Measurements from ENCODE around the gene TEX13C. TPM values are rescaled to one million over a fixed set of nuclear protein-coding genes. Genes with fewer than 3 reads are reported as not detected.

Gene TEX13C
- total RNA-seq = not detected

DNA sequence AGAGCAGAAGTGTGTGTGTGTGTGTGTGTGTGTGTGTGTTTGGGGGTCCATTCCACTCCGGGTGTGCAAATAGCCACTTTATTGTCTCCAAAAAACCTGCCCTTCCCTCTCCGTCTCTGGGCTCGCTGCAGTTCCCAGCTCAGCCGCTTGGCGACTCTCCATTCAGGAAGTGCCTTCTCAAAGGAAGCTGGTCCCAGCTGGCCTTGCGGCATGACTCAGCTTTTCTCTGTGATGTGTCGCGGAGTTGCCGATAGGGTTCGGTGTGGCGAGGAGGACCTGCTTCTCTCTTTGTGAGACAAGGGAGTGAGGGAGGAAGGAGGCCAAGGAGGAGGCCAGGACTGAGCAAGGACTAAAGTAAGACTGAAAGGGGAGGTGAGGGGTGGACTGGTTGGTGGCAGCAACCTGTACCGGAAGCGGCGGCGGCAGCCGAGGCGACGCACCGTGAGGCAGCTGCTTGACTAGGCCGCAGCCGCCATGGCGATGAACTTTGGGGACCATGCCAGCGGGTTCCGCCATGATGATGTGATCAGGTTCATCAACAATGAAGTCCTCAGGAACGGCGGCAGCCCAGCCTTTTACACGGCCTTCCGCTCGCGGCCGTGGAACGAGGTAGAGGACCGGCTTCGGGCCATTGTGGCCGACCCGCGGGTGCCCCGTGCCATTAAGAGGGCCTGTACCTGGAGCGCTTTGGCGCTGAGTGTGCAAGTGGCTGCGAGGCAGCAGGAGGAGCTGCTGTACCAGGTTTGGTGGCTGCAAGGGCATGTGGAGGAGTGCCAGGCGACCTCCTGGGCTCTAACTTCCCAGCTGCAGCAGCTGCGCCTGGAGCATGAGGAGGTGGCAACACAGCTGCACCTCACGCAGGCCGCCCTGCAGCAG is at the start of gene TEX13C:
Gene TEX13C, plus strand, starts transcription at position 226 of the 876 bp plus-strand sequence. Its CDS starts 249 bp downstream, at position 475.
- no peak within 1 kb of the TSS for H3K27ac ChIP-seq
- intact Hi-C loops (cut with DNase I) = no loop called here

DNA sequence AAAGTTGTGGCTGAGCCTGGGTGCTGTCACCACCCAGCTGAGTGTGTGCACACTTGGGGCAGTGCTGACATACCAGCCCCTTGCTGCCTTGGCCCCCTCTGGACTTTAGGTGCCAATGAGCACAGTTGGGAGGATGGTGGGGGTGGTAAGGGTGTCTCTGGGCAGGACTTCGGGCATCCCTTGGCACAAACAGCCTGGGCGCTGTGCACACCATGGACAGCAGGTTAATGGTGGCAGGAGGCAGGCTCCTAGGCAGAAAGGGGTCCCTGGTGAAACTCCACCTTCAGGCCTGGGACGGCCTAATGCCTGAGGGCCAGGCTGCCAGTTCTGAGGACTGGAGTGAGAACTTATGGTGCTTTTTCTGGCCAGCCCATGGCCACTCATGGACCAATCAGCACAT is 32.4 kb upstream of the TEX13C start:
- 75% methylated on average over 2 of the region's 3 CpGs; no CpG with 5 or more reads in 1 of the 2 donors for WGBS, 2 donors
- H3K36me3 ChIP-seq (replicated peaks in 1 of 2; ENCODE audit: insufficient read depth in 1 of 2, low read depth in 2 of 2) = no peaks in the 10 kb centered on the region
- H3K4me1 ChIP-seq = no peaks in the 10 kb centered on the region
- DNase-seq = no peak
- H3K4me3 ChIP-seq = no peak overlapping the region
- H3K27me3 ChIP-seq = no peaks in the 10 kb centered on the region
- H3K27ac ChIP-seq = no peak overlapping the region
- H3K9me3 ChIP-seq = no peaks in the 10 kb centered on the region
- intact Hi-C loops (cut with DNase I) = no loop called here
- ATAC-seq = no peak
- no peak for TF ChIP-seq POLR2A (IDR thresholded peaks at IDR 0.05)
- TF ChIP-seq, protein P1, sequence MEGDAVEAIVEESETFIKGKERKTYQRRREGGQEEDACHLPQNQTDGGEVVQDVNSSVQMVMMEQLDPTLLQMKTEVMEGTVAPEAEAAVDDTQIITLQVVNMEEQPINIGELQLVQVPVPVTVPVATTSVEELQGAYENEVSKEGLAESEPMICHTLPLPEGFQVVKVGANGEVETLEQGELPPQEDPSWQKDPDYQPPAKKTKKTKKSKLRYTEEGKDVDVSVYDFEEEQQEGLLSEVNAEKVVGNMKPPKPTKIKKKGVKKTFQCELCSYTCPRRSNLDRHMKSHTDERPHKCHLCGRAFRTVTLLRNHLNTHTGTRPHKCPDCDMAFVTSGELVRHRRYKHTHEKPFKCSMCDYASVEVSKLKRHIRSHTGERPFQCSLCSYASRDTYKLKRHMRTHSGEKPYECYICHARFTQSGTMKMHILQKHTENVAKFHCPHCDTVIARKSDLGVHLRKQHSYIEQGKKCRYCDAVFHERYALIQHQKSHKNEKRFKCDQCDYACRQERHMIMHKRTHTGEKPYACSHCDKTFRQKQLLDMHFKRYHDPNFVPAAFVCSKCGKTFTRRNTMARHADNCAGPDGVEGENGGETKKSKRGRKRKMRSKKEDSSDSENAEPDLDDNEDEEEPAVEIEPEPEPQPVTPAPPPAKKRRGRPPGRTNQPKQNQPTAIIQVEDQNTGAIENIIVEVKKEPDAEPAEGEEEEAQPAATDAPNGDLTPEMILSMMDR (IDR thresholded peaks at IDR 0.05) = no peak

More for the DNA sequence above, at the start of gene TEX13C:
- Histone ChIP-seq H3K36me3 (replicated peaks in 1 of 2; ENCODE audit: insufficient read depth in 1 of 2, low read depth in 2 of 2) (no peaks in the 10 kb centered on the region), H3K9me3 (no peaks in the 10 kb centered on the region), H3K4me3 (no peak within 1 kb of the TSS), H3K4me1 (no peaks in the 10 kb centered on the region), H3K27me3 (no peaks in the 10 kb centered on the region)
- 77 to 91% methylated on average over 5 to 18 of the region's 45 CpGs for WGBS, 2 donors
- ATAC-seq = no peak
- DNase-seq = no peak
- TF ChIP-seq, protein P1 (IDR thresholded peaks at IDR 0.05) = no peak
- TF ChIP-seq POLR2A (IDR thresholded peaks at IDR 0.05) = no peak

DNA sequence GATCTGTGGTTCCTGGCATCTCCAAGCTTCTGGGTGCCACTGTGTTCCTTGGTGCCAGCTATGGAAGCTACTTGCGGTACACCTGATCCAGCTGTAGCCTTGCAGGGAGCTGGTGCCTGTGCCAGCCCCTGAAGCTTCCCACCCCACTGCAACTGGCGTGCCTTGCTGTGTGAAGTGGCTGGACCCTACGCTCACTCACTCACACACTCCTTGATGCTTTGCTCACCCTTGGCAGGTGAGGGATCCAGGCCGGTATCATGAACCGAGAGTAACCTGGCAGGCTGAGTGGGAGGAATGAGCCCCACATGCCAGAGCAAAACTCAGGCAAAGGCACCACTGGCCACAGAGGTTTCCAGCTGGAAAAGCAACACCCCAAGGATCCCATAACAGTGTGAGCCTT is 31.3 kb upstream of the TEX13C start:
- Histone ChIP-seq H3K27me3 (no peaks in the 10 kb centered on the region), H3K9me3 (no peaks in the 10 kb centered on the region), H3K27ac (no peak overlapping the region), H3K36me3 (replicated peaks in 1 of 2; ENCODE audit: insufficient read depth in 1 of 2, low read depth in 2 of 2) (no peaks in the 10 kb centered on the region), H3K4me3 (no peak overlapping the region), H3K4me1 (no peaks in the 10 kb centered on the region)
- WGBS, 2 donors = 65% methylated on average over 2 of the region's 5 CpGs; no CpG with 5 or more reads in 1 of the 2 donors
- no peak for TF ChIP-seq POLR2A (IDR thresholded peaks at IDR 0.05)
- TF ChIP-seq, protein P1 (IDR thresholded peaks at IDR 0.05) = no peak
- intact Hi-C loops (cut with DNase I) = no loop called here
- DNase-seq (no peak), ATAC-seq (no peak)

GRCh38 chrX:125289209-125289608 is 30.5 kb upstream of the TEX13C start:
- DNase-seq = no peak
- Histone ChIP-seq H3K9me3 (no peaks in the 10 kb centered on the region), H3K27me3 (no peaks in the 10 kb centered on the region), H3K4me1 (no peaks in the 10 kb centered on the region), H3K36me3 (replicated peaks in 1 of 2; ENCODE audit: insufficient read depth in 1 of 2, low read depth in 2 of 2) (no peaks in the 10 kb centered on the region), H3K4me3 (no peak overlapping the region), H3K27ac (no peak overlapping the region)
- ATAC-seq = no peak
- TF ChIP-seq, protein P1 (IDR thresholded peaks at IDR 0.05) = no peak
- no peak for TF ChIP-seq POLR2A (IDR thresholded peaks at IDR 0.05)
- 27 to 30% methylated on average over 1 of the region's 1 CpG for WGBS, 2 donors
- intact Hi-C loops (cut with DNase I) = no loop called here

All from body of pancreas (tissue), 4 donors.